GM21619 (cell line): ENCODE results near the gene CFAP77.

Experiments used
- ATAC-seq: cut with Tn5 transposase; IDR thresholded peaks from one replicate; pipeline ENCODE4 v1.9.1; 2021; ENCODE audit not compliant: unreplicated experiment

Gene CFAP77

GRCh38 chr9:132447346-132447745, 37.3 kb downstream of the CFAP77 start:
- no peak for ATAC-seq

DNA sequence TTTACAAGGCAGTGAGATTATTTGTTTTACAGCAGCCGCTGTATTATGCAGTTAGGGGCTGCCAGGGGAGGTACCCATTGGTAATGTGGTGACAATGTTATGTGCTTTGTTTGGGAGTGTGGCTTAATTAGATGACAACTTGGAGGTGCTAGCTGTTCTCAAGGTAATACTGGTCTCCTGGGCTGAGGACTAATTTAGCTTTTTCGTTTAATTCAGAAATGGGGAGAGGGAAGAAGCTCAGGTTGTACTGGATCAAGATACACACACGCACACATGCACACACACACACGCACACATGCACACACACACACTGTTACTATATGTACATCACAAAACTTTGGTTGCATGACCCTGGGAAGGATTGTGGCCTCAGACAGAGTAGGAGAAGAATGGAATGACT, 37.9 kb downstream of the CFAP77 start:
- ATAC-seq = no peak

GRCh38 chr9:132451276-132451675, 41.3 kb downstream of the CFAP77 start:
- no peak for ATAC-seq

- ATAC-seq = no peak
Measured at GRCh38 chr9:132456241-132456640, 46.2 kb downstream of the CFAP77 start.

GRCh38 chr9:132457504-132458236, 47.7 kb downstream of the CFAP77 start:
- ATAC-seq = no peak

DNA sequence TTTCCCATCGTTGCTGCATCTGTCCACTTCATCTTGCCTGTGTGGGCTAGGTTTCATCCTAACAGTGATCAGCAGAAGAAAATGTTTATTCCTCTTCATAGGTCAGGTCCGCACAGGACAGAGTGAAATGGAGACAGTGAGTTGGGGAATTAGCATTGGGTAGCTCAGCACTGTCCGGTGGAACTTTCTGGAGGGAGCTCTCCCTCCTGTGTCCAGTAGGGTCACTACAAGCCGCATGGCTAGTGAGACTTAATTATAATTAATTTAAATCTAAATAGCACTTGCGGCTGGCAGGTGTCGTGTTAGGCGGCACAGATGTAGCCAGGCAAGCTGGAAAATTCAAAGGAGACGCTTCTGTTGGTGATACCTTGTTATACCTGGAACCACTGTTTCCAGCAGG, 48.4 kb downstream of the CFAP77 start:
- no peak for ATAC-seq

DNA sequence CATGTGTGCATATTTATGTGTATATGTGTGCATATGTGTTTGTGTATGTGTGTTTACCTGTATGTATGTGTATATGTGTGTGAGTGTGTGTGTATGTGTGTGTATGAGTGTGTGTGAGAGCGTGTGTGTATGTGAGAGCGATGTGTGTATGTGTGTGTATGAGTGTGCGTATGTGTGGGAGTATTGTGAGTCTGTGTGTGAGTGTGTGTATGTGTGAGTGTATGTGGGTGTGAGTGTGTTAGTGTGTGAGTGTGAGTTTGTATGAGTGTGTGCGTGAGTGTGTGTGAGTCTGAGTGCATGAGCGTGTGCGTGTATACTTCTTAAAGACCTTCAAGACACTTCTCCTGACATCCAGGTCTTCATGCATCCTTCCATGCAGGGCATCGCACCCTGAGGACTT, 49.6 kb downstream of the CFAP77 start:
- ATAC-seq = no peak

DNA sequence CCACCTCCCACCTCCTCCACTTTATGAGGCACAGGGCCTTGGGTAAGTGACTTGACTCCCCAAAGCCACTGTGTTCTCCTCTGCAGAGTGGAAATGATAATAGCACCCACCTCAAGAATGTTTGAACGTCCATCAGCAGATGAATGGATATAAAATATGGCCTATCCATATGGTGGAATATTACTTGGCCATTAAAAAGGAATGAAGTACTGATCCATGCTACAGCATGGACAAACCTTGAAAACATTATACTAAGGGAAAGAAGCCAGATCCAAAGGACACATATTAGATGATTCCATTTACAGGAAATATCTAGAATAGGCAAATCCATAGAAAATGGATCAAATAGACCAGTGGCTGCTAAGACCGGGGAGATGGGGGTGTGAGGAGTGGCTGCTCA, 50.2 kb downstream of the CFAP77 start:
- no peak for ATAC-seq

DNA sequence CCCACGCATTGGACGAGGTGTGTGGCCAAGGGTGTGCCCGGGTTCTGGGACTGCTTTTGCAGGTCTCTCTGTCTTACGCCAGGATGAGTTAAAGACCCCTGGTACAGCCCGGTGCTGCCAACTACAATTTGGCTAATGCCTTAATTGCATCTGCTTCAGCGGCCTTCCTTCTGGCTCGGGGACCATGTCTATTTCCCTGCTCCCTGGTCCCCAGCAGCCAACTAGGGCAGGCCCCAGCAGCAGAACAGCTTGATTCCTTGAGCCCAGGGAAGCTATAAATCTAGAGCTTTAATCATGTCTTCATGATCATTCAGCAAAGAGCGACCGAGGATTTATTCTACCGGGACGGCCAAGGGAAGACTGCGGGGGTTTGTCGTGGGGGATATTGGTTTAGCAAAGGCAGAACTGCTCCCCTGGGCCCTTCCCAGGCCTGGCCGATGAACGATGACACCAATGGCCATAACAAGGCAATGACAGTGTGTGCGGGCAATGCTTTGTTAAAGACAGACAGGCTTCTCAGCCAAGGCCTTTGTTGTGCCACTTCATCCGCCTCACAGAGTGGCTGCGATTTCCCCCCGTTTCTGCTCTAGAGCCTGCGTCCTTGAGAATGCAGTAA, 51.4 kb downstream of the CFAP77 start:
- ATAC-seq = no peak

DNA sequence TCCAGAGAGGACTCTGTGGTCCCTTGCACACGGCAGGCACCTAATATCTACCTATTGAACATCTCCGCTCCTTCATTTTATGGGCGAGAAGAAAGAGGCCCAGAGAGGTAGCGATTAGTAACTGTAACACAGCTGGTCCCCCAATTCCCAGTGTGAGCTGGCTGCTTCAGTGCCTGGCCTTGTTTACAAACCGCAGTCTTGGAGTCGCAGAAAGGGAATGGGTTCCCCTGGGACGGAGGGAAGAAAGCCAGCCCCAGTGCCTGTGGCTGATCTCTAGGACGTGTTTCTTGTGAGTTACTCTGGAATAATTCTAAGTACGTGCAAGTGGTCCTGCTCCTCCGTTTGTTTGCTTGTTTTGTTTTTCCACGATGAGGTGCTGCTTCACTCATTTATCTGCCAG, 52.0 kb downstream of the CFAP77 start:
- ATAC-seq = no peak

DNA sequence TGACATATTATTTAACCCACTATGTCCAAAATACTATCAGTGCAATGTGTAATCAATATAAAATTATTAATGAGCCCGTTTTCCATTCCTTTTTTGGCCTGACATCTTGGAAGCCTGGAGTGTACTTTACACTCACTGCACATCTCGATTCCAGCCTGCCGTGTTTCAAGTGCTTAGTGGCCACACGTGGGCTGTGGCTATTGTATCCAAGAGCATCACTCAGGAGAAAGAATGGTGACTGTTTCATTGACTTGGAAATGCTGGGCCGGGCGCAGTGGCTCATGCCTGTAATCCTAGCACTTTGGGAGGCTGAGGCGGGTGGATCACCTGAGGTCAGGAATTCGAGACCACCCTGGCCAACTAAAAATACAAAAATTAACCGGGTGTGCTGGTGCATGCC, 54.5 kb downstream of the CFAP77 start:
- no peak for ATAC-seq

DNA sequence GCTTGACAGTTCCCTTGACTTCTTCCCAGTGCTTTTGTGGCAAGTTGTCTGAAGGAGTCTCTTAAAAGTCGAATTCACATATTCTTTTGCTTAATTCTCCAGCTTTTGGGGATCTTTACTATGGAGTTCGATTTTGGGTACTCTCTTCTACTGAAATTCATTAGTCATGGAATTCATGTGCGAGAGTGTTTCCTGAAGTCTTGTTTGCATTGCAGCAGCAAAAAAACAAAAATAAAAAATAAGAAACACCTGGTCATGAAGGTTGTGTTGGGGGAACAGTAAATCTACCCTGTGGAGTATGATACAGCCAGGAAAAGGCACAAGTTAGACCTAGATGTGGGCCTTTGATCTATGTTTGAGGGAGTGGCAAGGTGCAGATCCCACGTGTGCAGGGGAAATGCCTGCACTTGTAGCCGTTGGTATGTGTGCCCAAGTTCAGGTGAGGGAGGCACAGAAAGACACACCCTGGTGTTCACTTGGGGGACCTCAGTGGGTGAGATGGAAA, 55.2 kb downstream of the CFAP77 start:
- ATAC-seq = no peak

- ATAC-seq = no peak
Measured at GRCh38 chr9:132472199-132472598, 62.2 kb downstream of the CFAP77 start.

DNA sequence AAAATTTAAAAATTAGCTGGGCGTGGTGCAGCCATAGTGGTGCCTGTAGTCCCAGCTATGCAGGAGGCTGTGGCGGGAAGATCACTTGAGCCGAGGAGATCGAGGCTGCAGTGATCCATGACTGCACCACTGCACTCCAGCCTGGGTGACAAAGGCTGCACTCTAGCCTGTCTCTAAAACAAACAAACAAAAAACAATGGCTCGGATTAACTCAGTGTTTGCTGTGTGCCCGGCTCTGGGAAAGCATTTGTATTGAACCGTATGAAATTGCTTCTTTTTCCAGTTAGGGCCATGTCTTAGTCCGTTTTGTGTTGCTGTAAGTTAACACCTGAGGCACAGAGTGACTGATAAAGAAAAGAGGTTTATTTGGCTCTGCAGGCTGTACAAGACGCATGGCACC, 62.6 kb downstream of the CFAP77 start:
- no peak for ATAC-seq

DNA sequence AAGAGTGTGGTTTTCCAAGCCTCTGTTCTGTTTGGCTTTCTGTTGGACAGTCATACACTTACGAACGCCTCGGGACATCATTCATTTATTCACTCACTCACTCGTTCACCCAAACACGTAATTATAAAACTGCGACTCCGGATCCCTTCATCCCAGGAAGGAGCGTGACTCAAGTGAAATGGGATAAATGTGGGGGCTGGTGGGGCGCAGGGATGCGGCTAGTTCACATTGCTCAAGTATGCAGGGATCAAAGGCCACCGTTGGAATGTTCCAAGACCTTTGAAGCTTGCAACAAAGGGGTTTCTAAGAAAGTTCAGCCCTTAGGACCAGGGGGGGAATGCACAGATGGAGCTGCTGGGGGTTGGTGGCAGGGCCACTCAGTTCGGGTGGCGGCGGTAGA, 64.2 kb downstream of the CFAP77 start:
- ATAC-seq = no peak

- no peak for ATAC-seq
Measured at GRCh38 chr9:132478353-132479050, 68.5 kb downstream of the CFAP77 start.

- ATAC-seq = no peak
Measured at GRCh38 chr9:132479733-132480132, 69.7 kb downstream of the CFAP77 start.

- no peak for ATAC-seq
Measured at GRCh38 chr9:132481053-132481849, 71.2 kb downstream of the CFAP77 start.

GRCh38 chr9:132482196-132482813, 72.3 kb downstream of the CFAP77 start:
- ATAC-seq = no peak

DNA sequence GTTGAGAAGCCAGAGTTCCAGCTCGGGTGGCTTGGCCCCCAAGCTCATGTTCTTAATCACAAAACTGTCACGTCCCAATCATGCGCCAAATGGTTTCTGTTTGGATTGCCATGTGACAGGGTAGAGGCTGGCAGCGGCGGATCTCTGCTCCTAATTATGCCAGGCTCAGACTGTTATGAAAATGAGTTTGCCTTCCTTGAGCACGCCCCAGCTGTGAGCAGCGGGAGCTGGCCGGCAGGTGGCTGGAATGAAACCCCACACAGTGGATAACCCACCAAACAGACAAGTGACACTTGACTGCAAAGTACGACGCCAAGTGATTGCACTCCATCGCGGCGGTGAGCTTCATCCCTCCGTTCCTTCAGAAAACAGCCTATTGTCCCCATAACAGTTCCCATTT, 75.4 kb downstream of the CFAP77 start:
- ATAC-seq = no peak
